BE2C (cell line): ENCODE results near the gene FDPS.
"Not testable (repeated sequence)": the region's sequence is repeated elsewhere in the genome, so short reads cannot be mapped to it uniquely, and the experiment has no call there.

ENCODE experiments used
- DNase-seq: peaks from one replicate; pipeline ENCODE4 v3.0.0-alpha.2; 2020
- H3K27me3 ChIP-seq: fragments of 250-450 bp; sonication (Bioruptor Pico); 2 replicates; pipeline ENCODE4 v1.5.1; 2020; ENCODE audit warnings: mild to moderate bottlenecking
- H3K36me3 ChIP-seq: fragments of 250-450 bp; sonication (Bioruptor Pico); 2 replicates; pipeline ENCODE4 v1.5.1; 2020; ENCODE audit warnings: mild to moderate bottlenecking
- H3K4me1 ChIP-seq: fragments of 250-450 bp; sonication (Bioruptor Pico); 2 replicates; pipeline ENCODE4 v1.5.1; 2020
- H3K4me3 ChIP-seq: 2 replicates; pipeline ENCODE4 v1.5.1; 2011; ENCODE audit warnings: low read depth, low read length
- H3K9me3 ChIP-seq: fragments of 250-450 bp; sonication (Bioruptor Pico); 2 replicates; pipeline ENCODE4 v1.5.1; 2020
- TF ChIP-seq, protein P1 (sequence below): IDR thresholded peaks from 2 replicates; pipeline ENCODE4 v1.5.1; 2012; ENCODE audit warnings: mild to moderate bottlenecking, low read depth, low read length

The FDPS gene

DNA sequence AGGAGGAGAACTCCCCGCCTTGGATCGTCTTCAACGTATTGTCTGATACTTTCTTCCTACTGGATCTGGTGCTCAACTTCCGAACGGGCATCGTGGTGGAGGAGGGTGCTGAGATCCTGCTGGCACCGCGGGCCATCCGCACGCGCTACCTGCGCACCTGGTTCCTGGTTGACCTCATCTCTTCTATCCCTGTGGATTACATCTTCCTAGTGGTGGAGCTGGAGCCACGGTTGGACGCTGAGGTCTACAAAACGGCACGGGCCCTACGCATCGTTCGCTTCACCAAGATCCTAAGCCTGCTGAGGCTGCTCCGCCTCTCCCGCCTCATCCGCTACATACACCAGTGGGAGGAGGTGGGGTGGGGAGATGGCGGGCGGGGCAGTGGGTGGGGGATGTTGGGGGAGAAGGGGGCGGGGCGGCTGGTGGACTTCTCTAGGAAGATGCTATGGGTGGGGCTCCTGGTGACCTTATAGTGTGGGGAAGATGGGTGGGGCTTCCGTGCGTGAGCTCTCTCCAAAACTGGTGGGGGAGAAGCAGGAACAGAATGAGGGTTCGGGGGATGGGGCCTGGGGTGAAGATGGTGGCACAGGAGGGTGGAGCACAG lies 26.1 kb upstream of the FDPS start:
- no peaks in the 10 kb centered on the region for H3K4me1 ChIP-seq

DNA sequence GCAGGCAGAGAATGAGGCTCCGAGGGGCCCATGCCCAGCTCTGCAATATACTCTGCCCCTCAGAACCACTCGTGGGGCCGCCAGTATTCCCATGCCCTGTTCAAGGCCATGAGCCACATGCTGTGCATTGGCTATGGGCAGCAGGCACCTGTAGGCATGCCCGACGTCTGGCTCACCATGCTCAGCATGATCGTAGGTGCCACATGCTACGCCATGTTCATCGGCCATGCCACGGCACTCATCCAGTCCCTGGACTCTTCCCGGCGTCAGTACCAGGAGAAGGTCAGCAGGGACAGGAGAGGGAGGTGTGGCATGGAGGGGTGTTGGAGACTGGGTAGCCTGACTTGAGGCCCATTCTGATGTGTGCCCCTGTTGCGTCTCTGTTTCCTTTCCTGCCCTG lies 24.2 kb upstream of the FDPS start:
- Histone ChIP-seq H3K4me1 (no peaks in the 10 kb centered on the region), H3K36me3 (no peaks in the 10 kb centered on the region; the same call in none of the 2 replicates), H3K9me3 (no peaks in the 10 kb centered on the region), H3K4me3 (no peak overlapping the region), H3K27me3 (no peaks in the 10 kb centered on the region)
- no peak for DNase-seq
- TF ChIP-seq, protein P1, sequence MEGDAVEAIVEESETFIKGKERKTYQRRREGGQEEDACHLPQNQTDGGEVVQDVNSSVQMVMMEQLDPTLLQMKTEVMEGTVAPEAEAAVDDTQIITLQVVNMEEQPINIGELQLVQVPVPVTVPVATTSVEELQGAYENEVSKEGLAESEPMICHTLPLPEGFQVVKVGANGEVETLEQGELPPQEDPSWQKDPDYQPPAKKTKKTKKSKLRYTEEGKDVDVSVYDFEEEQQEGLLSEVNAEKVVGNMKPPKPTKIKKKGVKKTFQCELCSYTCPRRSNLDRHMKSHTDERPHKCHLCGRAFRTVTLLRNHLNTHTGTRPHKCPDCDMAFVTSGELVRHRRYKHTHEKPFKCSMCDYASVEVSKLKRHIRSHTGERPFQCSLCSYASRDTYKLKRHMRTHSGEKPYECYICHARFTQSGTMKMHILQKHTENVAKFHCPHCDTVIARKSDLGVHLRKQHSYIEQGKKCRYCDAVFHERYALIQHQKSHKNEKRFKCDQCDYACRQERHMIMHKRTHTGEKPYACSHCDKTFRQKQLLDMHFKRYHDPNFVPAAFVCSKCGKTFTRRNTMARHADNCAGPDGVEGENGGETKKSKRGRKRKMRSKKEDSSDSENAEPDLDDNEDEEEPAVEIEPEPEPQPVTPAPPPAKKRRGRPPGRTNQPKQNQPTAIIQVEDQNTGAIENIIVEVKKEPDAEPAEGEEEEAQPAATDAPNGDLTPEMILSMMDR, result no peak

More for the DNA sequence above, 26.1 kb upstream of the FDPS start:
- no peaks in the 10 kb centered on the region for H3K27me3 ChIP-seq
- TF ChIP-seq, protein P1, result no peak
- H3K4me3 ChIP-seq, result no peak overlapping the region
- H3K36me3 ChIP-seq, result no peaks in the 10 kb centered on the region; the same call in none of the 2 replicates
- DNase-seq, result no peak
- H3K9me3 ChIP-seq, result no peaks in the 10 kb centered on the region

DNA sequence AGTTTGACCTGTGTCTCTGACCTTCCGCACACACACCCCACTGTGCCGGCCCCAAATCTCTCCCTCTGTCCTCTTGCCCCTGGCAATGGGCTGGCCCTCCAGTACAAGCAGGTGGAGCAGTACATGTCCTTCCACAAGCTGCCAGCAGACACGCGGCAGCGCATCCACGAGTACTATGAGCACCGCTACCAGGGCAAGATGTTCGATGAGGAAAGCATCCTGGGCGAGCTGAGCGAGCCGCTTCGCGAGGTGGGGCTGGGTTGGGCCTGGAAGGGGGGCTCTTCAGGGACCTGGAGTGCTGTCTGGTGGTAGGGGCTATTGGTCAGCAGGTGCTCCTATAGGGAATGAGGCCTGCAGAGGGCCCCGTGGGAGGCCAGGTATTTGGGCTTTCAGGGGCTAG lies 23.6 kb upstream of the FDPS start:
- no peaks in the 10 kb centered on the region for H3K9me3 ChIP-seq
- H3K4me3 ChIP-seq, result no peak overlapping the region
- TF ChIP-seq, protein P1, result no peak
- H3K27me3 ChIP-seq, result no peaks in the 10 kb centered on the region
- no peak for DNase-seq
- no peaks in the 10 kb centered on the region for H3K4me1 ChIP-seq
- H3K36me3 ChIP-seq, result no peaks in the 10 kb centered on the region; the same call in none of the 2 replicates

DNA sequence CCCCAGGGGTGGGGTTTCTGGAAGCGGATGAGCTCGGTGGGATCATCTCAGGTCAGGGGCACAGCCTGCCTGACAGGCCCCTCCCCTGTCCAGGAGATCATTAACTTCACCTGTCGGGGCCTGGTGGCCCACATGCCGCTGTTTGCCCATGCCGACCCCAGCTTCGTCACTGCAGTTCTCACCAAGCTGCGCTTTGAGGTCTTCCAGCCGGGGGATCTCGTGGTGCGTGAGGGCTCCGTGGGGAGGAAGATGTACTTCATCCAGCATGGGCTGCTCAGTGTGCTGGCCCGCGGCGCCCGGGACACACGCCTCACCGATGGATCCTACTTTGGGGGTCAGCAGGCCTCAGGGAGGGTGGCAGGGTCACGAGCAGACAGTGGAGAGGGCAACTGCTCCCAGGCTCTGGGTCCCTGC lies 23.0 kb upstream of the FDPS start:
- TF ChIP-seq, protein P1, result no peak
- no peak for DNase-seq
- H3K4me3 ChIP-seq, result no peak overlapping the region
- H3K4me1 ChIP-seq, result no peaks in the 10 kb centered on the region
- no peaks in the 10 kb centered on the region for H3K27me3 ChIP-seq
- no peaks in the 10 kb centered on the region; the same call in none of the 2 replicates for H3K36me3 ChIP-seq
- no peaks in the 10 kb centered on the region for H3K9me3 ChIP-seq

DNA sequence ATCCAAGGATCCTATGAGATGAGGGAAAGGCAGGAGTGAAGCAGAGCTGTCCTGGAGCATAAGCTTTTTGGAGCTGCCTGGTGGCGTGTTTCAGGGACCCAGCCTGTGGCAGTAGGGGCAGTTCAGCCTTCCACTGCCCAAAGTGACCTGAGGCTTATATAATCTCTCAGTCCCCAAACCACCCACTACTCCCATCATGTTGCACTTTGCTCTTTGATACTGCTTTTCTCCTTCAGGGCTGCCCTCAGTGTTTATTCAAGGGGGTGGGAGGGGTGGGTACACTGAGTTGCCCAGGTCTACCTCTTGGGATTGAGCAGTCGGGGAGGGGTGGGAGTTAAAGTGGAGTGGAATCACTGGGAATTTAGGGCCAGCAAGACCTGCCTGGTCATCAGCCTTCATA lies 22.1 kb upstream of the FDPS start:
- TF ChIP-seq, protein P1, result no peak
- Histone ChIP-seq H3K27me3 (no peaks in the 10 kb centered on the region), H3K36me3 (no peaks in the 10 kb centered on the region; the same call in none of the 2 replicates), H3K9me3 (no peaks in the 10 kb centered on the region), H3K4me3 (no peak overlapping the region), H3K4me1 (no peaks in the 10 kb centered on the region)
- DNase-seq, result no peak

DNA sequence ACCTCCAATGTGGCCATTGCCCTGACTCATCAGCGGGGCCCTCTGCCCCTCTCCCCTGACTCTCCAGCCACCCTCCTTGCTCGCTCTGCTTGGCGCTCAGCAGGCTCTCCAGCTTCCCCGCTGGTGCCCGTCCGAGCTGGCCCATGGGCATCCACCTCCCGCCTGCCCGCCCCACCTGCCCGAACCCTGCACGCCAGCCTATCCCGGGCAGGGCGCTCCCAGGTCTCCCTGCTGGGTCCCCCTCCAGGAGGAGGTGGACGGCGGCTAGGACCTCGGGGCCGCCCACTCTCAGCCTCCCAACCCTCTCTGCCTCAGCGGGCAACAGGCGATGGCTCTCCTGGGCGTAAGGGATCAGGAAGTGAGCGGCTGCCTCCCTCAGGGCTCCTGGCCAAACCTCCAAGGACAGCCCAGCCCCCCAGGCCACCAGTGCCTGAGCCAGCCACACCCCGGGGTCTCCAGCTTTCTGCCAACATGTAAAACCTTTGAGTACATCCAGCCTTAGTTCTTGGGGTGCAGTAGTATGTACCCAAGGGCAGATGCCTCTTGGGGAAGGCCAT lies 20.6 kb upstream of the FDPS start:
- H3K4me3 ChIP-seq, result no peak overlapping the region
- no peaks in the 10 kb centered on the region; the same call in none of the 2 replicates for H3K36me3 ChIP-seq
- H3K9me3 ChIP-seq, result no peaks in the 10 kb centered on the region
- TF ChIP-seq, protein P1, result no peak
- DNase-seq, result no peak
- H3K27me3 ChIP-seq, result no peaks in the 10 kb centered on the region
- H3K4me1 ChIP-seq, result no peaks in the 10 kb centered on the region

DNA sequence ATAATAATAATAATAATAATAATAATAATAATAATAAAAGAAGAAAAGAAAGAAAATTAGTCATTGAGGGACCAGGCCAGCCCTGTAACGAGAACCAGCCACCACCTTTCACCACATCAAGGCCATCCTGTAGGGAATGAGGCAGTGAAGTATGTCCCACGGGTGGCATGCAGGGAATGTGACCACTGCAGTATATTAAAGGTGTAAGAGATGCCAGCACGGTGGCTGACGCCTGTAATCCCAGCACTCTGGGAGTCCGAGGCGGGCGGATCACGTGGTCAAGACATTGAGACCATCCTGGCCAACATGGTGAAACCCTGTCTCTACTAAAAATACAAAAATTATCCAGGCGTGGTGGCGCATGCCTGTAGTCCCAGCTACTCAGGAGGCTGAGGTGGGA lies 17.7 kb upstream of the FDPS start:
- not testable (repeated sequence) for H3K27me3 ChIP-seq, H3K9me3 ChIP-seq, DNase-seq, H3K4me1 ChIP-seq, H3K4me3 ChIP-seq, H3K36me3 ChIP-seq
